Caco-2 (cell line): Measurements from ENCODE around the gene PACSIN2. TPM values are rescaled to one million over a fixed set of nuclear protein-coding genes. Genes with fewer than 3 reads are reported as not detected.

Experiments
- BruUV-seq: library from RNA; stranded (reverse); fragments of 400-500 nt; replicated peaks from 2 replicates; lab custom pipeline; 2021; lab: Mats Ljungman, UMichigan
- CTCF ChIA-PET: fragments of 300-600 bp; sonication (Branson Sonifier 250); formaldehyde crosslinking; loops from one replicate; lab custom pipeline; 2022; ENCODE audit warnings: antibody characterized with exemption; lab: Charles Lee
- POLR2A ChIA-PET: fragments of 300-600 bp; sonication (Branson Sonifier 250); formaldehyde crosslinking; loops from one replicate; lab custom pipeline; 2022; ENCODE audit warnings: antibody characterized with exemption; lab: Charles Lee
- DNase-seq, 2 experiments: peaks; one replicate each; pipeline versions ENCODE4 v3.0.0 to v3.0.0-alpha.2; 2020 to 2022
- H3K27me3 ChIP-seq: replicated peaks from 2 replicates; pipeline ENCODE4 v1.6.0; 2011; ENCODE audit warnings: low read length; ENCODE audit not compliant: control insufficient read depth, insufficient read depth
- H3K36me3 ChIP-seq: 2 replicates; pipeline ENCODE4 v1.5.1; 2011; ENCODE audit warnings: low read length; ENCODE audit not compliant: control insufficient read depth, insufficient read depth
- H3K4me1 ChIP-seq: fragments of 250-450 bp; sonication (Bioruptor Pico); 2 replicates; pipeline ENCODE4 v1.5.1; 2020; ENCODE audit warnings: mild to moderate bottlenecking
- H3K4me3 ChIP-seq: 2 replicates; pipeline ENCODE4 v1.5.1; 2011; ENCODE audit warnings: low read depth, mild to moderate bottlenecking, control low read depth, low read length
- H3K9me3 ChIP-seq: fragments of 250-450 bp; sonication (Bioruptor Pico); 2 replicates; pipeline ENCODE4 v1.5.1; 2020; ENCODE audit warnings: mild to moderate bottlenecking, moderate library complexity
- H3K27ac Mint-ChIP-seq: one replicate; pipeline ENCODE4 v1.8.0; 2022; ENCODE audit warnings: mixed read lengths; ENCODE audit not compliant: unreplicated experiment
- H3K27me3 Mint-ChIP-seq: one replicate; pipeline ENCODE4 v1.8.0; 2022; ENCODE audit warnings: mixed read lengths; ENCODE audit not compliant: insufficient read depth, unreplicated experiment
- H3K36me3 Mint-ChIP-seq: one replicate; pipeline ENCODE4 v1.8.0; 2022; ENCODE audit warnings: mild to moderate bottlenecking, mixed read lengths; ENCODE audit not compliant: insufficient read depth, unreplicated experiment
- H3K4me1 Mint-ChIP-seq: one replicate; pipeline ENCODE4 v1.8.0; 2022; ENCODE audit warnings: low read depth, mixed read lengths; ENCODE audit not compliant: unreplicated experiment
- H3K4me3 Mint-ChIP-seq: one replicate; pipeline ENCODE4 v1.8.0; 2022; ENCODE audit warnings: mild to moderate bottlenecking, moderate library complexity, mixed read lengths; ENCODE audit not compliant: unreplicated experiment
- H3K9me3 Mint-ChIP-seq: one replicate; pipeline ENCODE4 v1.8.0; 2022; ENCODE audit warnings: mixed read lengths; ENCODE audit not compliant: unreplicated experiment
- CTCF ChIP-seq, 2 experiments: fragments of 200-600 bp in 1 of 2; IDR thresholded peaks; 1 replicate in 1 of 2; 2 replicates in 1 of 2; pipeline versions ENCODE4 v1.5.1 to v1.8.0; 2011 to 2022; ENCODE audit warnings: antibody characterized with exemption in 1 of 2, control low read depth in 1 of 2, inconsistent platforms in 1 of 2, low read depth in 1 of 2, low read length in 1 of 2, mild to moderate bottlenecking in 1 of 2, moderate library complexity in 1 of 2; ENCODE audit not compliant: insufficient read depth in 1 of 2, severe bottlenecking in 1 of 2, unreplicated experiment in 1 of 2
- intact Hi-C: fragments of 100-400 bp; cut with micrococcal nuclease; formaldehyde crosslinking; loops from one replicate; pipeline ENCODE4 v1.10.0; 2022; ENCODE audit not compliant: unreplicated experiment
- total RNA-seq: library from RNA; stranded (reverse); gene quantifications from 2 replicates; pipeline ENCODE4 v1.2.3, GENCODE V29; 2022

Gene PACSIN2
- total RNA-seq, 1 experiment from 2014 or later = 122 TPM

DNA sequence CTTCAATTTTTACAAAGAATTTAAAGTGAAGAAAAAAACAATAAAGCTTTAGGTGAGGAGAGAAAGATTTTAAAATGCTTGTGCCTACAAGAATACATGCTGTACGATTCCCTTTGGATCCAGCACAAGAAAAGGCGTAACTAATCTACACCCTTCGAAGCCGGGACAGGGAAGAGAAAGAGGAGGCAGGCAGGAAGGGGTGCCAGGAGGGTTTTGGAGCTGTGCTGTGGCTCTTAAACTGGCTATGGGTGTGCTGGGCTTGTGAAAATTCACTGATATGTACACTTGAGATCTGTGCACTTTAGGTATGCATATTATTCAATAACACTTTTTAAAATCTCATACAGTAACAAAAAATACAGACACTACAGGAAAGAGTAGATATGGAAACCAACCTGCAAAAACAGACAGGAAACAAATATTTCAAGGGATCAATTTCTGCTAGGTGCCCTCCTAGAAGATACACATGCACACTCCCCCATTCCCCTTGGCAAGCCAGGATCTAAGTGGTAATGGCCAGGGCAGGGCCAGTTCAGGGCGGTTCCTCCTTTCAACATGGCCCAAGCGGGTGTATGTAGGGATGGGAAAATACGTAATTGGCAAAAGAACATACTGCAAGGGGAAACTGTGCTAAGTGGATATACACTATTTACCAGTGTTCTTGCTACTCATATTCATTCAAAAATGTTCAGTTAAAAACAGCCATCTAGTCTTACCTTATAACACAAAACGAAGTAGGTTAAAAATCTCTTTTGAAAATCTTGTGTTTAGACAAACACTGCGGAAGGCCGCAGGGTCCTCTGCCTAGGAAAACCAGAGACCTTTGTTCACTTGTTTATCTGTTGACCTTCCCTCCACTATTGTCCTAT lies 54.2 kb downstream of the PACSIN2 start:
- H3K27ac Mint-ChIP-seq = peak overlapping the region; percentile 90
- Histone ChIP-seq H3K4me3 (no peak overlapping the region), H3K36me3 (no peaks in the 10 kb centered on the region; the same call in 1 of the 2 replicates), H3K9me3 (no peaks in the 10 kb centered on the region), H3K27me3 (no peaks in the 10 kb centered on the region), H3K4me1 (peaks cover 44% of the 10 kb centered on the region)
- BruUV-seq = no TSS peak
- peak overlapping the region; percentile 78 for H3K4me3 Mint-ChIP-seq
- ChIA-PET POLR2A (interaction anchor here (0.6 kb wide), 1 partner anchor 1817 kb away, joined by 3 read pairs; no protein-coding TSS in a partner anchor), CTCF (interaction anchor here (1.8 kb wide), 1 partner anchor 93 kb away, joined by 9 read pairs; no protein-coding TSS in a partner anchor)
- DNase-seq = no peak
- peaks cover 55% of the 10 kb centered on the region for H3K36me3 Mint-ChIP-seq
- H3K27me3 Mint-ChIP-seq = no peaks in the 10 kb centered on the region
- no peak for TF ChIP-seq CTCF (IDR thresholded peaks at IDR 0.05; ENCODE audit: insufficient read depth in 1 of 2, low read depth in 1 of 2, low read length in 1 of 2, severe bottlenecking in 1 of 2, unreplicated experiment in 1 of 2)
- intact Hi-C loops = no loop called here
- H3K9me3 Mint-ChIP-seq = no peaks in the 10 kb centered on the region
- peaks cover 59% of the 10 kb centered on the region for H3K4me1 Mint-ChIP-seq

DNA sequence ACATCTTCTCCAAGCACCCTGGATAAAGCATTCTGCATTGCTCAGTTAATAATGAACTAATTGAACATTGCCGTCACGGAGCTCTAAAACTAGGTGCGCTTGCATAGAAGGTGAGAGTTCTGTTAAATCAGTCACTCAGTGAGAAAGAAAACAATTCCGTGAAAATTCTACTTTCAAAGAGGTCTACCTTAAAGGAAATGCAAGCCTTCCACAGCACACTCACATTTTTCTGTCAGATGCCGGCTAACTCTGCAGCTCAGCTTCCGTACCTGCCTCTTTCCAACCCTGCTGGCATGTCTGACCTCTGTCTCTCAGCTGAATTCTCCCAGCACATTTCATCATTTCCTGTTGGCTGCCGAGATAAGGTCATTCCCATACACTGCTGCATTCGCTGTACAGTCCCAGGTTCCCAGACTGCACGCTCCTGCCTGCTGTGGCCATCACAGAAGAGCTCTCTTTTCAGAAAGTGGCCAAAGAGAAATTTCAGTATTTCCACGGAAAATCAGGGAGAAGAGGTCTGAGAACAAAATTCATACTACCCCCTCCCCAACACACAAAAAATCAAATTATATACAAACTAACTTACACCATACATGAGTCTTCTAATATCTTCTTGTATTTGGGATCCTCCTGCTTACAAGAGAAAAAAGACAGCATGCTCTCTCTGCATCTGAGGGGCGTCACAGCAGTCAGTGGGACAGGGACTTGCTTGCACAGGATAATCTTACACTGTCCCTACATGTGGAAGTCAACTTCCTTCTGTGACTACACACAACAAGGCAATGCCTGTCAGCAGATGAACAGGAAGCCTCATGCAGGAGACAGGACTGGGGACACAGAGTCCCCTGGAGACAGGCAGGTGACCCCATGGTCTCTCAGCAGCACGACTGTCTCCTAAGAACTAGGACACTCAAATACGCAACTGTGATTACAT lies 55.1 kb downstream of the PACSIN2 start:
- Mint-ChIP-seq H3K36me3 (peaks cover 57% of the 10 kb centered on the region), H3K4me3 (peak overlapping the region; percentile 78), H3K4me1 (peaks cover 52% of the 10 kb centered on the region), H3K9me3 (no peaks in the 10 kb centered on the region), H3K27ac (peak overlapping the region; percentile 90), H3K27me3 (no peaks in the 10 kb centered on the region)
- DNase-seq = peak; percentile 80 to 81
- Histone ChIP-seq H3K9me3 (no peaks in the 10 kb centered on the region), H3K36me3 (no peaks in the 10 kb centered on the region; the same call in 1 of the 2 replicates), H3K27me3 (no peaks in the 10 kb centered on the region), H3K4me3 (0 out of 2 replicates have a peak overlapping the region, but pooled peaks have one; percentile 4), H3K4me1 (peaks cover 44% of the 10 kb centered on the region)
- intact Hi-C loops = loop anchor here (10.0 kb wide), 1 partner anchor 55 kb away; the partner anchor contains the start of gene PACSIN2
- ChIA-PET CTCF (interaction anchor here (0.8 to 1.8 kb wide), 3 partner anchors 13 to 92 kb away, joined by 3 to 9 read pairs (median 5); no protein-coding TSS in a partner anchor), POLR2A (interaction anchor here (0.6 to 1.4 kb wide), 5 partner anchors 12 to 106 kb away, joined by 3 to 14 read pairs (median 6); no protein-coding TSS in a partner anchor)
- TF ChIP-seq CTCF (IDR thresholded peaks at IDR 0.05; ENCODE audit: insufficient read depth in 1 of 2, low read depth in 1 of 2, low read length in 1 of 2, severe bottlenecking in 1 of 2, unreplicated experiment in 1 of 2) = no peak
- BruUV-seq = TSS peak; percentile 99
